Muscle of leg (tissue), 11 donors: ENCODE data around the gene DUOX2. TPM values are rescaled to one million over a fixed set of nuclear protein-coding genes. Genes with fewer than 3 reads are reported as not detected.

Experiments
- DNase-seq: peaks from one replicate; pipeline ENCODE4 v3.0.0; 2013
- H3K27ac ChIP-seq: one replicate; pipeline ENCODE4 v1.5.1; 2013; ENCODE audit warnings: mild to moderate bottlenecking, low read length, control low read depth
- H3K27me3 ChIP-seq: one replicate; pipeline ENCODE4 v1.6.1; 2013; ENCODE audit warnings: low read length; ENCODE audit not compliant: control insufficient read depth, insufficient read depth
- H3K36me3 ChIP-seq: one replicate; pipeline ENCODE4 v1.6.1; 2013; ENCODE audit warnings: low read length; ENCODE audit not compliant: control insufficient read depth, insufficient read depth
- H3K4me1 ChIP-seq: one replicate; pipeline ENCODE4 v1.6.1; 2013; ENCODE audit warnings: low read length; ENCODE audit not compliant: control insufficient read depth, insufficient read depth
- H3K4me3 ChIP-seq: one replicate; pipeline ENCODE4 v1.5.1; 2013; ENCODE audit warnings: low read length, control low read depth
- H3K9me3 ChIP-seq: replicated peaks from 2 replicates; pipeline ENCODE4 v1.6.1; 2013; ENCODE audit warnings: low read depth, low read length; ENCODE audit not compliant: control insufficient read depth
- WGBS: methylation state at CpG from one replicate; pipeline ENCODE4 v1.1.5; 2013; ENCODE audit warnings: missing lambda C conversion rate; ENCODE audit not compliant: insufficient coverage; 5-methylcytosine and 5-hydroxymethylcytosine counted together
- polyA plus RNA-seq, 8 donors: library from polyadenylated mRNA; unstranded; fragments of 120-200 nt; gene quantifications; one replicate each; pipeline versions ENCODE4 v1.2.1 to v1.2.3, GENCODE V29; 2013; ENCODE audit warnings: inconsistent platforms in 1 of 8, low replicate concordance in 1 of 8; ENCODE audit not compliant: insufficient read length in 8 of 8, insufficient read depth in 1 of 8
- total RNA-seq: library from RNA; stranded (reverse); fragments of 120-200 nt; gene quantifications from one replicate; pipeline ENCODE4 v1.2.4, GENCODE V29; 2013

DUOX2 gene
- total and polyA plus RNA-seq, 9 donors, result 0.03 to 0.38 (median 0.12) TPM; not detected in 3

DNA sequence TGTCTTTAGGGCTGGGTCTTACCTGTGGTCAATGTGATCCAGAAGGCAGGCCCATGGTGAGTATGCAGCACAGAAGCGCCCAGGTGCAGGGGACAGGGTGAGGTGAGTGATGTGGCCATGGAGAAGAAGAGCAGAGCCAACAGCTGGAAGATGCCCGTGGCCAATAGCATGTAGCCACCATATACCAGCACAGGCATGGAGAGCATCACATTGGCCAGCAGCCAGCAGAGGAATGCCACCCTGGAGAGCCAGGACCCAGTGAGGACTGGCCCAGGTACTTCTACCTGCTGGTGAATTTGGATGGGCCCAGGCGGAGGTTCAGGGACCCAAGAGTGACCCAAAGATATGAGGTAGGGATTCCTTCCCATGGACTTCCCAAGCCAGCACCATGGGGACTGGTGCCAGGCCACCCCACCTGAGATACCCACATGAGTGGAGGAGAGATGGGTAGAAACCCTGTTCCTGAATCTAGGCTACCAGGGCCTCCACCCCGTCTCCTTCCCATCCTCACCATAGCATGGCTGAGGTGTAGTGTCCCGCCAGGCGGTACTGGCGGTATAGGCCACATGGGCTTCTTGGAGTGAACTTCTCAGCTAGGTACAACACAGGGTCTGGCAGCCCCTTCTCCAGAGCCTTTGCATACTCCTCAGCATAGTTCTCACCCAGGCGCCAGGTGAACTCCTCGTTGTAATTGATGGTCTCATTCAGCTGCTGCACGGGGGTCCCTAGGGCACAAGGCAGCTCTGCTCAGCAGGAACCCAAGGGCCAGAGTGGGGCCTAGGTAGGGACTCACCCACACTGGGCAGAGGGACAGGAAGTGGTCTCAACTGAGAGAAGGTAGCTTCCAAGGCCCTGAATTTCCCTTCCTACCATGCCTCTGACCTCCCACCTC, 6.4 kb upstream of the DUOX2 start:
- Histone ChIP-seq H3K27me3 (peaks cover 57% of the 10 kb centered on the region), H3K4me3 (no peak overlapping the region), H3K36me3 (no peaks in the 10 kb centered on the region), H3K9me3 (no peaks in the 10 kb centered on the region), H3K4me1 (peaks cover 14% of the 10 kb centered on the region), H3K27ac (no peak overlapping the region)
- no peak for DNase-seq
- WGBS, result 94% methylated on average over 7 of the region's 10 CpGs

DNA sequence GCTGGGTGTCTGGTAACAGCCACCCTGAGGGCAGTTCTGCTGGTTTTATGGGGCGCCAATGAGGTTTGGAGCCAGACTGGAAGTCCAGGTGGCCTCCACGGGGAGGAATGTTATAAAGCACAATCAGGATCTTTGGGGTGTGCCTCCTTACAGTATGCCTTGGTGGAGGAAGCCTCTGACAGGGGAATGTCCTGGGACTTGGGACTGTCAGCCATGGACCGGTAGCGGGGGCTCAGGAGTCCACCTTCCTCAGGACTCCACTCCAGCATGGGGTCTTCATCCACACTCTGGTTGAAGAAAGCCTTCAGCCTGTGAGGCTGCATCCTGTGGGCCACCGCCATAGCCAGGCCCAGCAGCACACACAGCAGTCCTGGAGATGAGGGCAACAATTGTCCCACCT, 5.0 kb upstream of the DUOX2 start:
- peaks cover 64% of the 10 kb centered on the region for H3K27me3 ChIP-seq
- DNase-seq, result no peak
- H3K4me3 ChIP-seq, result no peak overlapping the region
- WGBS, result 80% methylated on average over 5 of the region's 5 CpGs
- H3K36me3 ChIP-seq, result no peaks in the 10 kb centered on the region
- H3K27ac ChIP-seq, result no peak overlapping the region
- H3K4me1 ChIP-seq, result peaks cover 16% of the 10 kb centered on the region
- H3K9me3 ChIP-seq, result no peaks in the 10 kb centered on the region

DNA sequence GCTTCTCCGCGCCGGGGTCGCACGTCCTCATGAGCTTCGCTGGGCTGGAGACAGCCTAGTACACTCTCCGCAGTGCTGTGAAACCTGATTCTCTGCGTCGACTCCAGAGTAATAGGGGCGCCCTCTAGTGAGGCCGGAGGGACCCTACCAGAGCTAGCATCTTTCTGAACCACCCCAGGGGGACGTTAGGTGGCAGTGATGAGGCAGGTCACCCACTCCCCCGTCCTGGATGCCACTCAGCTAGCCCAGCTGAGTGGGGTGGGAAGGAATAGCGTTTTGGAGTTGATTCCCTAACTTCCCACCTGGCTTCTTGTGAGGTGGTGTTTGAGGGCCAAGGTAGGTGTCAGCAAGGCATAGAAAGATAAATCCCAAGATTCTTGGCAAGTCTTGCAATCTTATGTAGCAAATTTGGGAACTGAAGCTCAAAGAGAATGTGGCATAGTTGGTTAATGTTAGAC, 4.2 kb upstream of the DUOX2 start:
- peaks cover 16% of the 10 kb centered on the region for H3K4me1 ChIP-seq
- H3K36me3 ChIP-seq, result no peaks in the 10 kb centered on the region
- WGBS, result 2% methylated on average over 7 of the region's 14 CpGs
- H3K27me3 ChIP-seq, result peaks cover 72% of the 10 kb centered on the region
- DNase-seq, result peak; percentile 94
- no peaks in the 10 kb centered on the region for H3K9me3 ChIP-seq
- no peak overlapping the region for H3K4me3 ChIP-seq
- no peak overlapping the region for H3K27ac ChIP-seq

- Histone ChIP-seq H3K27me3 (peaks cover 74% of the 10 kb centered on the region), H3K4me3 (no peak overlapping the region), H3K9me3 (no peaks in the 10 kb centered on the region), H3K27ac (no peak overlapping the region), H3K4me1 (peaks cover 20% of the 10 kb centered on the region), H3K36me3 (no peaks in the 10 kb centered on the region)
- WGBS, result 19% methylated on average over 19 of the region's 33 CpGs
- no peak for DNase-seq
Observed at GRCh38 chr15:45117308-45118130, 3.5 kb upstream of the DUOX2 start.

DNA sequence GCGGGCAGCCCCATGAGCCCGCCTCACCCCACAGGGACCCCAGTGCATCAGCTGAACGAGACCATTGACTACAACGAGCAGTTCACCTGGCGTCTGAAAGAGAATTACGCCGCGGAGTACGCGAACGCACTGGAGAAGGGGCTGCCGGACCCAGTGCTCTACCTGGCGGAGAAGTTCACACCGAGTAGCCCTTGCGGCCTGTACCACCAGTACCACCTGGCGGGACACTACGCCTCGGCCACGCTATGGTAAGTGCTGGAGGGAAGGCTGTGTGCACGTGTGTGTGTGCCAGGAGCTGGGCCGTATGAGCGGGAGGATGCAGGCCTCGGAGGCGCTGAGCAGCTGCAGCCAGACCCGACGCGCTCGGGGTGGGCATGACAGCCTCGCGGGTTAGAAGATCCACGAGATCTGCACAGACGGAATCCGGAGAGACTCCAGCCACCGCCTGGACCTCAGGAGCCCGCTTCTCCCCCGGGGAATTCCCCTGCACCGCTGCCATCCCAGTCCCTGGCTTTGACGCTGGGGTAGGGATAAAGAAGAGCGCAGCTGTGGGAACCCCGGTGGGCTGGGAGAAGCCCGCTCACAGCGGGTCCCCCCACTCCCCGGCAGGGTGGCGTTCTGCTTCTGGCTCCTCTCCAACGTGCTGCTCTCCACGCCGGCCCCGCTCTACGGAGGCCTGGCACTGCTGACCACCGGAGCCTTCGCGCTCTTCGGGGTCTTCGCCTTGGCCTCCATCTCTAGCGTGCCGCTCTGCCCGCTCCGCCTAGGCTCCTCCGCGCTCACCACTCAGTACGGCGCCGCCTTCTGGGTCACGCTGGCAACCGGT, 2.7 kb upstream of the DUOX2 start:
- Histone ChIP-seq H3K4me1 (peaks cover 22% of the 10 kb centered on the region), H3K4me3 (no peak overlapping the region), H3K27me3 (peaks cover 77% of the 10 kb centered on the region), H3K9me3 (no peaks in the 10 kb centered on the region), H3K36me3 (no peaks in the 10 kb centered on the region), H3K27ac (no peak overlapping the region)
- DNase-seq, result no peak
- WGBS, result 3% methylated on average over 63 of the region's 65 CpGs

GRCh38 chr15:45116006-45116481, 2.1 kb upstream of the DUOX2 start:
- Histone ChIP-seq H3K4me1 (peaks cover 22% of the 10 kb centered on the region), H3K27ac (no peak overlapping the region), H3K9me3 (no peaks in the 10 kb centered on the region), H3K27me3 (peaks cover 78% of the 10 kb centered on the region), H3K4me3 (no peak overlapping the region), H3K36me3 (no peaks in the 10 kb centered on the region)
- 6% methylated on average over 11 of the region's 19 CpGs for WGBS
- DNase-seq, result no peak

DNA sequence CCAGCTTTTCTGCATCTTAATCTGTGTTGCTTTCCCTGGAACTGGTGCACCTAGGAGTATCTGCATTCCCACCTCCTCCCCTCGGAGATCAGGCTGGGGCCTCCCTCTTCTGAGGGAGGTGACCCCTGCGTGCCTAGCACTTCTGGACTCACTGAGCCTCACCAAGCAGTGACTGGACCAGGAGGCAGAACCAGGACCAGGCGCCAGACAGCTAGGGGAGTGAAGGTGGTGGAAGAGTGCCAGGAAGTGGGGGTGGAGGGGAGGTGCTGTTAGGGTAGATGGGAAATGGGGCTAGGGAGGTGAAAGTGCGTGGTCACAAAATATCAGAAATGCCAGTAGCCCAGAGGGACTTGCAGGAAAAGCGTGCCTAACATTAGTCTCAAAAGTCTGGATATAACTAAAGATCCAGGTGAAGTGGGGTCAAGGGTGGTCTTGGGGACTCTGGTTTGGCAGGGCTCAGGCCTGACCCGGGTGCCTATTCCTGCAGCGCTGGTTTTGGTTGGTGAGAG, 1.4 kb upstream of the DUOX2 start:
- no peak for DNase-seq
- H3K27me3 ChIP-seq, result peaks cover 78% of the 10 kb centered on the region

GRCh38 chr15:45114751-45115085, 746 bp upstream of the DUOX2 start:
- H3K36me3 ChIP-seq, result no peaks in the 10 kb centered on the region
- DNase-seq, result no peak
- peaks cover 22% of the 10 kb centered on the region for H3K4me1 ChIP-seq
- H3K4me3 ChIP-seq, result no peak overlapping the region
- peaks cover 83% of the 10 kb centered on the region for H3K27me3 ChIP-seq
- WGBS, result no CpG with 5 or more reads among the region's 2 CpGs
- H3K27ac ChIP-seq, result no peak overlapping the region
- H3K9me3 ChIP-seq, result no peaks in the 10 kb centered on the region

More for the DNA sequence above, 1.4 kb upstream of the DUOX2 start:
- no peak overlapping the region for H3K4me3 ChIP-seq
- no peaks in the 10 kb centered on the region for H3K36me3 ChIP-seq
- peaks cover 22% of the 10 kb centered on the region for H3K4me1 ChIP-seq
- WGBS, result 26% methylated on average over 6 of the region's 7 CpGs
- H3K27ac ChIP-seq, result no peak overlapping the region
- no peaks in the 10 kb centered on the region for H3K9me3 ChIP-seq

- WGBS, result 6% methylated on average over 5 of the region's 14 CpGs
- no peak overlapping the region for H3K27ac ChIP-seq
- peaks cover 87% of the 10 kb centered on the region for H3K27me3 ChIP-seq
- DNase-seq, result no peak
- peaks cover 22% of the 10 kb centered on the region for H3K4me1 ChIP-seq
- no peaks in the 10 kb centered on the region for H3K9me3 ChIP-seq
- H3K4me3 ChIP-seq, result no peak overlapping the region
- no peaks in the 10 kb centered on the region for H3K36me3 ChIP-seq
Observed at GRCh38 chr15:45113380-45113990, 487 bp downstream of the DUOX2 start.
